HepG2 (cell line): ENCODE data around the gene TWNK. TPM values are rescaled to one million over a fixed set of nuclear protein-coding genes. Genes with fewer than 3 reads are reported as not detected.

Source experiments
- ARNT2 ChIP-seq: sonication (generic); formaldehyde crosslinking; IDR thresholded peaks from 2 replicates; pipeline ENCODE4 v1.8.0; 2022; ENCODE audit warnings: mild to moderate bottlenecking, low read depth, missing genetic modification reagents, moderate library complexity
- CENPT ChIP-seq: sonication (generic); formaldehyde crosslinking; IDR thresholded peaks from 2 replicates; pipeline ENCODE4 v1.8.0; 2022; ENCODE audit warnings: low read depth, mild to moderate bottlenecking, moderate library complexity, missing genetic modification reagents
- HBP1 ChIP-seq: IDR thresholded peaks from 2 replicates; pipeline ENCODE4 v1.6.1; 2016; ENCODE audit warnings: low read depth, control low read depth
- HDAC2 ChIP-seq: sonication (generic); formaldehyde crosslinking; IDR thresholded peaks from 2 replicates; pipeline ENCODE4 v1.4.0; 2020; ENCODE audit warnings: missing genetic modification reagents
- HNRNPL ChIP-seq: fragments of 200-400 bp; formaldehyde crosslinking; IDR thresholded peaks from 2 replicates; pipeline ENCODE4 v1.6.1; 2017; ENCODE audit warnings: mild to moderate bottlenecking, low read depth, low read length
- IRF1 ChIP-seq: sonication (generic); formaldehyde crosslinking; IDR thresholded peaks from 2 replicates; pipeline ENCODE4 v1.4.0; 2020; ENCODE audit warnings: low read depth, mild to moderate bottlenecking, missing genetic modification reagents
- KLF6 ChIP-seq: IDR thresholded peaks from 2 replicates; pipeline ENCODE4 v1.8.0; 2016; ENCODE audit warnings: missing biosample characterization, missing genetic modification reagents
- MEF2D ChIP-seq: sonication (generic); formaldehyde crosslinking; IDR thresholded peaks from 2 replicates; pipeline ENCODE4 v1.5.1; 2020; ENCODE audit warnings: mild to moderate bottlenecking, missing genetic modification reagents
- MZF1 ChIP-seq: sonication (generic); formaldehyde crosslinking; IDR thresholded peaks from 2 replicates; pipeline ENCODE4 v1.8.1; 2023; ENCODE audit warnings: mild to moderate bottlenecking, missing genetic modification reagents, borderline replicate concordance
- SAFB2 ChIP-seq: sonication (generic); formaldehyde crosslinking; IDR thresholded peaks from 2 replicates; pipeline ENCODE4 v1.5.1; 2020; ENCODE audit warnings: missing genetic modification reagents, low read depth, mild to moderate bottlenecking, borderline replicate concordance
- SALL1 ChIP-seq: sonication (generic); formaldehyde crosslinking; IDR thresholded peaks from 2 replicates; pipeline ENCODE4 v1.8.0; 2022; ENCODE audit warnings: mild to moderate bottlenecking, missing genetic modification reagents
- SNAPC5 ChIP-seq: sonication (generic); formaldehyde crosslinking; IDR thresholded peaks from 2 replicates; pipeline ENCODE4 v1.8.1; 2023; ENCODE audit warnings: mild to moderate bottlenecking, missing genetic modification reagents, borderline replicate concordance
- SRSF1 ChIP-seq: fragments of 200-400 bp; formaldehyde crosslinking; optimal IDR thresholded peaks from 2 replicates; pipeline ENCODE3; 2017; ENCODE audit warnings: mild to moderate bottlenecking, low read depth, low read length, moderate library complexity
- TBP ChIP-seq: sonication (generic); formaldehyde crosslinking; IDR thresholded peaks from 2 replicates; pipeline ENCODE4 v1.5.0; 2020; ENCODE audit warnings: missing genetic modification reagents
- TEAD3 ChIP-seq: optimal IDR thresholded peaks from 2 replicates; pipeline ENCODE3; 2016; ENCODE audit warnings: borderline replicate concordance
- WIZ ChIP-seq: sonication (generic); formaldehyde crosslinking; IDR thresholded peaks from 2 replicates; pipeline ENCODE4 v1.5.1; 2020; ENCODE audit warnings: mild to moderate bottlenecking, missing genetic modification reagents
- ZNF124 ChIP-seq: sonication (generic); formaldehyde crosslinking; IDR thresholded peaks from 2 replicates; pipeline ENCODE4 v1.4.0; 2020; ENCODE audit warnings: missing genetic modification reagents
- ZNF18 ChIP-seq: sonication (generic); formaldehyde crosslinking; IDR thresholded peaks from 2 replicates; pipeline ENCODE4 v1.8.0; 2022; ENCODE audit warnings: mild to moderate bottlenecking, missing genetic modification reagents; ENCODE audit not compliant: insufficient replicate concordance
- ZNF20 ChIP-seq: sonication (generic); formaldehyde crosslinking; IDR thresholded peaks from 2 replicates; pipeline ENCODE4 v1.4.0; 2020; ENCODE audit warnings: mild to moderate bottlenecking, moderate library complexity, missing genetic modification reagents
- ZNF292 ChIP-seq: sonication (generic); formaldehyde crosslinking; IDR thresholded peaks from 2 replicates; pipeline ENCODE4 v1.8.1; 2022; ENCODE audit warnings: mild to moderate bottlenecking, low read depth, missing genetic modification reagents, borderline replicate concordance
- ZNF331 ChIP-seq: sonication (generic); formaldehyde crosslinking; IDR thresholded peaks from 2 replicates; pipeline ENCODE4 v1.4.0; 2020; ENCODE audit warnings: missing genetic modification reagents
- ZNF550 ChIP-seq: sonication (generic); formaldehyde crosslinking; IDR thresholded peaks from 2 replicates; pipeline ENCODE4 v1.4.0; 2020; ENCODE audit warnings: mild to moderate bottlenecking, missing genetic modification reagents, borderline replicate concordance
- ZNF556 ChIP-seq: sonication (generic); formaldehyde crosslinking; IDR thresholded peaks from 2 replicates; pipeline ENCODE4 v1.4.0; 2020; ENCODE audit warnings: mild to moderate bottlenecking, missing genetic modification reagents, borderline replicate concordance
- ZNF589 ChIP-seq: sonication (generic); formaldehyde crosslinking; conservative IDR thresholded peaks from 2 replicates; pipeline ENCODE4 v1.8.0; 2022; ENCODE audit warnings: mild to moderate bottlenecking, moderate library complexity, missing genetic modification reagents
- ZNF709 ChIP-seq: sonication (generic); formaldehyde crosslinking; IDR thresholded peaks from 2 replicates; pipeline ENCODE4 v1.5.0; 2020; ENCODE audit warnings: mild to moderate bottlenecking, missing genetic modification reagents
- ZSCAN21 ChIP-seq: sonication (generic); formaldehyde crosslinking; IDR thresholded peaks from 2 replicates; pipeline ENCODE4 v1.8.0; 2022; ENCODE audit warnings: mild to moderate bottlenecking, missing genetic modification reagents, moderate library complexity, borderline replicate concordance
- polyA plus RNA-seq, 8 experiments: library from polyadenylated mRNA; depleted of rRNA in 3 of 8; stranded (reverse) in 7 of 8; unstranded in 1 of 8; fragments of >200 nt; fragmentation: Illumina TruSeq in 4 of 8; extraction: Trizol in 4 of 8; gene quantifications; 2 replicates each; pipeline versions ENCODE4 v1.2.1 to v1.2.3, GENCODE V29; 2011 to 2016; ENCODE audit warnings: low read depth in 4 of 8, missing spikeins in 1 of 8, mixed read lengths in 1 of 8; ENCODE audit not compliant: insufficient read depth in 1 of 8
- total RNA-seq, 5 experiments: library from RNA; depleted of rRNA; stranded (reverse); fragments of >200 nt; fragmentation: Illumina TruSeq; extraction: Trizol; gene quantifications; 2 replicates each; pipeline ENCODE4 v1.2.3, GENCODE V29; 2016; ENCODE audit warnings: low read depth in 1 of 5
- TF ChIP-seq, protein P1 (sequence below): sonication (generic); formaldehyde crosslinking; IDR thresholded peaks from 2 replicates; pipeline ENCODE4 v1.8.0; 2022; ENCODE audit warnings: mild to moderate bottlenecking, missing genetic modification reagents, moderate library complexity

Gene TWNK
- total and polyA plus RNA-seq, 2 of the 13 experiments (the other 11 are each of a cell fraction or from before 2014, with no cell fraction given) = 10.7 to 16.5 TPM

DNA sequence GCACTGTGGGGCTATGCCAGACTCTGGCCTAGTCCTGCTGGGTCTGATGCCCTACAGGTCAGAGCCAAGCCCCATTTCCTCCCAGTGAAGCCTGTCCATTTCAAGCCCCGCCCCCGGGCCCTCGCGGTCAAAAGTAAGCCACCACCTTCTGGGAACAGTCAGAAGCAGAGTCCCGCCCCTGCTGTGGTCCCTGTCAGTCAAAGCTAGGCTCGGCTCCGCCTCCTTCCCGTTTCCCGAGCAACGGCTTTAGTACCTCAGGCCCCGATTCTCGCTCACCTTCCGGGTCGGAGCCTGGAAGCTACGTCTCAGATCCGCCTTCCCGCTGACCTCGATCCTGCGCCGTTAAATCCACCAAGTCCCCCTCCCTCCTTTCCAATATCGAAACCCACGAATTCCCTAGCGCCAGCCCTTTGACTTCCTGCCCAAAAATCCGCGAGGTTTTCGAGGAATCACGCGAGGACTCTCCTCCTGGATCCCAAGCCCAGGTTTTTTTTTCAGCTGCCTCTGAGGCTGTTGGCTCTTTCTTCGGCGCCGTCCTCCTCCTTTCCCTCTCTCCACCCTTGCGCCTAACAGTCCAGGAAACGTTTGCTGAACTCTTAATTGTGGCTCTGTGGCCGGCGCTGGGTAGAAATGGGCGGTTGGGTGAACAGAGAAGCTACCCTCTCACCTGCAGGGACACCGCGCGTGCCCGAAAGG, 55.5 kb downstream of the TWNK start (continued):
- no peak for TF ChIP-seq ZSCAN21 (CRISPR knock-in tag)
- TF ChIP-seq TBP (CRISPR knock-in tag) = no peak
- no peak for TF ChIP-seq MZF1 (CRISPR knock-in tag)
- no peak for TF ChIP-seq ZNF124 (CRISPR knock-in tag)
- TF ChIP-seq KLF6 (CRISPR knock-in tag) = no peak
- TF ChIP-seq ZNF331 = peak; percentile 46; the same call in 1 of the 2 replicates
- TF ChIP-seq CENPT (CRISPR knock-in tag) = no peak
- no peak for TF ChIP-seq ZNF20 (CRISPR knock-in tag)
- peak; percentile 33; the same call in 1 of the 2 replicates for TF ChIP-seq SALL1 (CRISPR knock-in tag)
- no peak; the same call in 1 of the 2 replicates for TF ChIP-seq ZNF556 (CRISPR knock-in tag)
- TF ChIP-seq WIZ (CRISPR knock-in tag) = no peak
- no peak for TF ChIP-seq SRSF1
- 0 out of 2 replicates have a peak, but pooled peaks have one; percentile 37 for TF ChIP-seq HNRNPL
- TF ChIP-seq MEF2D (CRISPR knock-in tag) = 0 out of 2 replicates have a peak, but pooled peaks have one; percentile 27
- TF ChIP-seq SNAPC5 (CRISPR knock-in tag) = no peak
- no peak for TF ChIP-seq HBP1
- TF ChIP-seq TEAD3 (CRISPR knock-in tag) = no peak
- no peak for TF ChIP-seq ZNF589
- no peak for TF ChIP-seq SAFB2 (CRISPR knock-in tag)
- no peak for TF ChIP-seq ZNF18 (CRISPR knock-in tag)
- TF ChIP-seq ZNF292 (CRISPR knock-in tag) = no peak
- TF ChIP-seq ZNF709 (CRISPR knock-in tag) = no peak; the same call in 1 of the 2 replicates
- TF ChIP-seq ZNF550 (CRISPR knock-in tag) = no peak
- TF ChIP-seq IRF1 (CRISPR knock-in tag) = no peak
- TF ChIP-seq, protein P1, sequence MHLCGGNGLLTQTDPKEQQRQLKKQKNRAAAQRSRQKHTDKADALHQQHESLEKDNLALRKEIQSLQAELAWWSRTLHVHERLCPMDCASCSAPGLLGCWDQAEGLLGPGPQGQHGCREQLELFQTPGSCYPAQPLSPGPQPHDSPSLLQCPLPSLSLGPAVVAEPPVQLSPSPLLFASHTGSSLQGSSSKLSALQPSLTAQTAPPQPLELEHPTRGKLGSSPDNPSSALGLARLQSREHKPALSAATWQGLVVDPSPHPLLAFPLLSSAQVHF = no peak
- 0 out of 2 replicates have a peak, but pooled peaks have one; percentile 23 for TF ChIP-seq HDAC2 (CRISPR knock-in tag)
- no peak for TF ChIP-seq ARNT2 (CRISPR knock-in tag)
